Measurements from ENCODE around the gene ABCE1. TPM values are rescaled to one million over a fixed set of nuclear protein-coding genes. Genes with fewer than 3 reads are reported as not detected.

ABCE1 gene
- total RNA-seq, 1 donor from 2014 or later, result 39.5 TPM

DNA sequence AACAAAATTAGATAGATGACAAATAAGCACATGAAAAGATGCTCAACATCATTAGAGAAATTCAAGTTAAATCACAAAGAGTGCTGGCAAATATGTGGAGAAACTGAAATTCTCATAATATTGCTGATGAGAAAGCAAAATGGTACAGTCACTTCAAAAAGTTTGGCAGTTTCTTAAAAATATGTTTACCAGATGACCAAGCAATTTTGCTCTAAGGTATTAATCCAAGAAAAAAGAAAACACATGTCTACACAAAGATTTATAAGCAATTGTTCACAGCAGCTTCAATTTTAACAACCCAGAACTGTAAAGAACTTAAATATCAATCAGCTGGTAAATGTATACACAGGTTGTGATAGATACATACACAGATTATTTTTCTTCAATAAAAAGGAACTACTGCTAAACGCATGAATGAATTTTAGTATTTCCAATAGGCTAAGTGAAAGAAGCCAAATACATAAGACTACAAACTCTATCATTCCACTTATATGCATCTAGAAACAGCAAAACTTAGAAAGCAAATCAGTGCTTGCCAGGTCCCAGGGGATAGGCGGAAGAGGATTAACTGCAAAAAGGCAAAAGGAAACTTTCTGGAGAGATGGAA is 70.6 kb downstream of the ABCE1 start:
- DNase-seq (ENCODE audit: low spot score), result no peak
- intact Hi-C loops (cut with DNase I), result no loop called here

DNA sequence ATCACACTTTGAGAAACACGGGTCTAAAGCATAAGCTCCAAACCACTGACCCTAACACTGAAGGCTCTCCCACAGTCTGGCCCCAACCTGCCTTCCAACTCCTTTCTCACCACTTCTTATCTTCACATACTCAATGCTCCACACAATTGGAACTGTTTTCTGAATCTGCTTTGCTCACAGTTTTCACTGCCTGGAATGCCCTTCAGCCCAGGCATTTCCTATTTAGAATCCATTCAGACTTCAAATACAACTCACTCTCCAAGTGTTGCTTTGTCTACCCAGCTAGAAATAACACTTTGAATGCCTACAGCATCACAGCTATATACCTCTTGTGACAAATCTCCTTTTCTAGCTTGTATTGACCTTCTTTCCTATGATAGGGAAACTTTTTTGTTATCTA is 72.1 kb downstream of the ABCE1 start:
- intact Hi-C loops (cut with DNase I), result loop anchor here (10.0 kb wide), 1 partner anchor 765 kb away; the partner anchor contains the start of gene ZNF827
- DNase-seq (ENCODE audit: low spot score), result no peak

- DNase-seq (ENCODE audit: low spot score), result no peak
- intact Hi-C loops (cut with DNase I), result loop anchor here (10.0 kb wide), 1 partner anchor 763 kb away; the partner anchor contains the start of gene ZNF827
Observed at GRCh38 chr4:145171911-145172310, 73.8 kb downstream of the ABCE1 start.

- no peak for DNase-seq (ENCODE audit: low spot score)
- intact Hi-C loops (cut with DNase I), result loop anchor here (2.0 to 10.0 kb wide), 4 partner anchors 22 to 758 kb away; partner anchors contain the start of genes ABCE1, ANAPC10, SMAD1 and ZNF827
Observed at GRCh38 chr4:145176641-145177432, 78.7 kb downstream of the ABCE1 start.

DNA sequence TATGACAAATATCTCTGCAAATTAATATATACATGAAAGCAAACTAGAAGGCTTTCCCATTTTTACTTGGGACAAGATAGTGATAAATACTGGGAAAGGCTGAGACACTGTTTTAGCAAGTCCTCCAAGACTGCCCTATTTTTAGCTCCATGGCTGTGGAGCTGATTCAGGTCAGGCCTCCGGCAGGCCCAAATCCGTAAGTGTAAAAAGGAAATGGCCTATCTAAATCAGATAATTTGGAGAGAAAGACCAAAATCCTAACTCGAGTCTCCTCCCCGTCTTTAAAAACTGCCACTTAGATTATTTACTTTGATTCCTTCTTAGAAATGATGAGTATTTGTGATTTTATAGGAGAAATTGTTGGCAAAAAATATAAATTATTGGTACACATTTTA is 79.4 kb downstream of the ABCE1 start:
- DNase-seq (ENCODE audit: low spot score), result no peak
- intact Hi-C loops (cut with DNase I), result loop anchor here (2.0 to 10.0 kb wide), 4 partner anchors 23 to 757 kb away; partner anchors contain the start of genes ABCE1, ANAPC10, SMAD1 and ZNF827

- no peak for DNase-seq (ENCODE audit: low spot score)
- intact Hi-C loops (cut with DNase I), result loop anchor here (2.0 to 10.0 kb wide), 4 partner anchors 23 to 757 kb away; partner anchors contain the start of genes ABCE1, ANAPC10, SMAD1 and ZNF827
Observed at GRCh38 chr4:145177906-145178538, 79.9 kb downstream of the ABCE1 start.

- DNase-seq (ENCODE audit: low spot score), result no peak
- intact Hi-C loops (cut with DNase I), result loop anchor here (5.0 to 10.0 kb wide), 3 partner anchors 82 to 756 kb away; partner anchors contain the start of genes ABCE1, ANAPC10, SMAD1 and ZNF827
Observed at GRCh38 chr4:145178740-145179280, 80.7 kb downstream of the ABCE1 start.

Other genes starting within 250 kb of the ABCE1 start
- gene ANAPC10, start 115 bp upstream of the ABCE1 start, total RNA-seq, result 20.8 TPM
- 26.7 TPM for gene OTUD4, start 82.3 kb downstream of the ABCE1 start, total RNA-seq

All from cardiac septum (tissue), 1 donor.